NT2/D1 (cell line): ENCODE measurements around the gene HTT.

Source experiments
- DNase-seq: peaks from one replicate; pipeline ENCODE4 v3.0.0-alpha.2; 2011; ENCODE audit warnings: low read depth, low spot score
- H3K27me3 ChIP-seq: 2 replicates; pipeline ENCODE4 v1.6.0; 2011; ENCODE audit warnings: mild to moderate bottlenecking; ENCODE audit not compliant: insufficient read length, insufficient read depth
- H3K36me3 ChIP-seq: 2 replicates; pipeline ENCODE4 v1.6.1; 2011; ENCODE audit warnings: mild to moderate bottlenecking, low read length, mixed read lengths; ENCODE audit not compliant: insufficient read depth, insufficient read length
- H3K4me1 ChIP-seq: 2 replicates; pipeline ENCODE4 v1.5.1; 2011; ENCODE audit not compliant: insufficient read depth, insufficient read length
- H3K4me3 ChIP-seq: 2 replicates; pipeline ENCODE4 v1.5.1; 2011; ENCODE audit warnings: low read depth; ENCODE audit not compliant: insufficient read length
- H3K9ac ChIP-seq: 2 replicates; pipeline ENCODE4 v1.6.0; 2011; ENCODE audit warnings: low read depth; ENCODE audit not compliant: insufficient read length
- H3K9me3 ChIP-seq: 2 replicates; pipeline ENCODE4 v1.5.1; 2011; ENCODE audit warnings: mild to moderate bottlenecking, low read length; ENCODE audit not compliant: insufficient read depth
- SUZ12 ChIP-seq: IDR thresholded peaks from 2 replicates; pipeline ENCODE4 v1.6.1; 2011; ENCODE audit not compliant: insufficient read length, insufficient read depth; ENCODE audit errors: extremely low read depth
- YY1 ChIP-seq: IDR thresholded peaks from 2 replicates; pipeline ENCODE4 v1.6.1; 2011; ENCODE audit not compliant: insufficient read length, insufficient read depth
- ZNF274 ChIP-seq: IDR thresholded peaks from 2 replicates; pipeline ENCODE4 v1.6.1; 2011; ENCODE audit warnings: mild to moderate bottlenecking, low read depth, low read length

HTT gene

DNA sequence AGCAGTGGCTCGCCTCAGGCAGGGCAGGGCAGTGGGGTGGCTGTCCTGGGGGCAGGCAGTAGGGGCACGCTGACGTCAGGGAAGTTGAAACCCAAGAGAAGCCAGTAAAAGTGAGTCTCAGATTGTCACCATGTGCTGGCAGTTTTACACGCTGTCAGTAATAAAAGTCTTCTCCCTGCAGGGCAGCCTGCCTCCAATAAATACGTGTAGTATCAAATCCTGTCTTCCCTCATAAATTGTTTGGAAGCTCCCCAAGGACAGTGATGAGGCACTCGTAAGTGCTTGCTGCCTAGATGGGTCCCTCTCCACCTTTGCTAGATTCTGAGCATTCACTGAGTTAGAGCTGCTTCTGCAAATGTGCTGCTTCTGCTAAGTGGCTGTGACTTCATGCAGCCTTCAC is 113.6 kb downstream of the HTT start:
- Histone ChIP-seq H3K9me3 (no peaks in the 10 kb centered on the region), H3K27me3 (no peaks in the 10 kb centered on the region), H3K36me3 (peaks cover 81% of the 10 kb centered on the region), H3K4me1 (no peaks in the 10 kb centered on the region), H3K9ac (no peak overlapping the region), H3K4me3 (no peak overlapping the region)
- TF ChIP-seq YY1 = no peak
- no peak for TF ChIP-seq SUZ12
- no peak for TF ChIP-seq ZNF274
- DNase-seq = no peak

DNA sequence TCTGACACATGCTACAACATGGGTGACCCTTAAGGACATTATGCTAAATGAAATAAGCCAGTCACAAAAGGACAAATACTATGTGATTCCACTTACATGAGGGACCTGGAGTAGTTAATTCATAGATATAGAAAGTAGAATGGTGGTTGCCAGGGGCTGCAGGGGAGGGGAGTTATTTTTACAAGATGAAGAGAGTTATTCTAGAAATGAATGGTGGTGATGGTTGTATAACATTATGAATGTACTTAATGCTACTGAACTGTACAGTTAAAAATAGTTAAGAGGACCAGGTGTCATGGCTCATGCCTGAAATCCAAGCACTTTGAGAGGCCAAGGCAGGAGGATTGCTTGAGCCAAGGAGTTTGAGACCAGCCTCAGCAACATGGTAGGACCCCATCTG is 115.0 kb downstream of the HTT start:
- Histone ChIP-seq H3K36me3 (peaks cover 80% of the 10 kb centered on the region), H3K27me3 (no peaks in the 10 kb centered on the region), H3K9me3 (no peaks in the 10 kb centered on the region), H3K4me1 (no peaks in the 10 kb centered on the region), H3K4me3 (no peak overlapping the region), H3K9ac (no peak overlapping the region)
- DNase-seq = no peak
- TF ChIP-seq ZNF274 = no peak
- no peak for TF ChIP-seq YY1
- no peak for TF ChIP-seq SUZ12

- Histone ChIP-seq H3K4me3 (no peak overlapping the region), H3K9ac (no peak overlapping the region), H3K27me3 (no peaks in the 10 kb centered on the region), H3K9me3 (no peaks in the 10 kb centered on the region), H3K36me3 (peaks cover 79% of the 10 kb centered on the region), H3K4me1 (no peaks in the 10 kb centered on the region)
- no peak for DNase-seq
- TF ChIP-seq ZNF274 (no peak), SUZ12 (no peak), YY1 (no peak)
Measured at GRCh38 chr4:3190549-3190948, 116.1 kb downstream of the HTT start.

GRCh38 chr4:3192188-3192587 is 117.7 kb downstream of the HTT start:
- DNase-seq = no peak
- peaks cover 92% of the 10 kb centered on the region for H3K36me3 ChIP-seq
- no peaks in the 10 kb centered on the region for H3K4me1 ChIP-seq
- no peaks in the 10 kb centered on the region for H3K27me3 ChIP-seq
- H3K9ac ChIP-seq = no peak overlapping the region
- H3K4me3 ChIP-seq = no peak overlapping the region
- TF ChIP-seq SUZ12 = no peak
- no peaks in the 10 kb centered on the region for H3K9me3 ChIP-seq

DNA sequence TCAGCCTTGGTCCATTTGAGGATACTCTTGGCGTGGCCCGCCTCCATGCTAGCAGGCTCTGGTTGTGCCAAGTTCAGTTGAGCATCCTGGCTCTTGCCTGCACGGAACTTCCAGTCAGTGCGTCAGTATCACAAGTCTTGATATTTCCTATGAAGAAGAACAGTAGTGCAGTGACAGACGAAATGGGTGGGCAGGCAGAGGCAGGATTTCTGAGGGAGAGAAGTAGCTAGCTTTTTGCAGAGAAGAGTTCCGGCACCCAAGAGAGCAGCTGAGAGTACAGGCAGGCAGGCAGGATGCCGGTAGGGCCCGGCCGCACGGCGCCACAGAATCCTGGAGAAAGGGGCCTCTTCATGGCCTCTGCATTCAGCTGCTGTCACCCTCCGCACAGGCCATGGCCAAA is 118.3 kb downstream of the HTT start:
- no peaks in the 10 kb centered on the region for H3K4me1 ChIP-seq
- no peak for TF ChIP-seq SUZ12
- TF ChIP-seq ZNF274 = no peak
- TF ChIP-seq YY1 = no peak

GRCh38 chr4:3193531-3194203 is 119.2 kb downstream of the HTT start:
- TF ChIP-seq SUZ12 = no peak
- TF ChIP-seq YY1 = no peak
- no peak for TF ChIP-seq ZNF274
- H3K9ac ChIP-seq = no peak overlapping the region
- H3K27me3 ChIP-seq = no peaks in the 10 kb centered on the region
- H3K4me1 ChIP-seq = no peaks in the 10 kb centered on the region
- no peak overlapping the region for H3K4me3 ChIP-seq
- DNase-seq = no peak
- H3K9me3 ChIP-seq = no peaks in the 10 kb centered on the region
- H3K36me3 ChIP-seq = peaks cover 88% of the 10 kb centered on the region

More for the DNA sequence above, 118.3 kb downstream of the HTT start:
- peaks cover 92% of the 10 kb centered on the region for H3K36me3 ChIP-seq
- no peak overlapping the region for H3K4me3 ChIP-seq
- no peak overlapping the region for H3K9ac ChIP-seq
- no peak for DNase-seq
- no peaks in the 10 kb centered on the region for H3K9me3 ChIP-seq
- H3K27me3 ChIP-seq = no peaks in the 10 kb centered on the region

DNA sequence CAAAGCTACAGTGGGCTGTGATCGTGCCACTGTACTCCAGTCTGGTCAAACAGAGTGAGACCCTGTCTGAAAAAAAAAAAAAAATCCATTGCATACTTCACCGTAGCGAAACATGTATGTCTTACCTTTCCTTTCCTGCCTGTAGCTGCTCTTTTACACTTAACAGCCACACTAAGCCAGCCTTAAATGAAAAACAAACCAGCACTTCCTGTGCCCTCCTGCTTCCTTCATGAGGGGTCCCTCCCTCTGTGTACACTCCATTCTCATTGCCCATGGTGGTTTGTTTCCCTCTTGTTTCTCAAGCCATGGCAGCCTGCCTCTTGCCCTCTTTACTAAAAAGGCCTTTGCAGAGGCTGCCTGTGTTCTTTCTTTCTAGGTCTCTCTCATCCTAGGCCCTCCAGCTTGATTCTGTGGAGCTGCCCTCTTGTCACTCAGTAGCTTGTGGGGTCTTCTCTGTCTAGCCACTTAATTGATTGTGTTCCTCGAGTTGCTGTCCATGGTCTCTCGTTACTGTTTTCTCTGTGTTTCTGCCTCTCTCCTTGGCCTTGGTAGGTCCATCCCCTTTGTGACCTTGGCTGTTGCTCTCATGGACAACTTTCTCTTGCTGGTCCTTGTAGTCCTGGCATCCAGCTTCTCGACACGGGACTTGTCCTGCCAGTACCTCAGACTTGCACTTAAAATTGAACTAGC is 122.3 kb downstream of the HTT start:
- Histone ChIP-seq H3K36me3 (peaks cover 82% of the 10 kb centered on the region), H3K4me3 (no peak overlapping the region), H3K9me3 (no peaks in the 10 kb centered on the region), H3K9ac (no peak overlapping the region), H3K4me1 (peaks cover 3% of the 10 kb centered on the region), H3K27me3 (no peaks in the 10 kb centered on the region)
- DNase-seq = no peak
- TF ChIP-seq ZNF274 (no peak), SUZ12 (no peak), YY1 (no peak)
